IMR-90 (cell line): ENCODE data around the gene ZNF384. TPM values are rescaled to one million over a fixed set of nuclear protein-coding genes. Genes with fewer than 3 reads are reported as not detected.

Experiments used
- ATAC-seq: fragments of 200-7000 bp; cut with Tn5 transposase; 2 replicates; pipeline ENCODE4 v1.9.1; 2020; ENCODE audit warnings: low read depth, mild to moderate bottlenecking, moderate library complexity
- BruUV-seq: library from RNA; stranded (reverse); fragments of 400-500 nt; replicated peaks from 2 replicates; lab custom pipeline; 2021; lab: Mats Ljungman, UMichigan
- CTCF ChIA-PET: fragments of 300-600 bp; formaldehyde crosslinking; extraction: SDS; loops from one replicate; lab custom pipeline; 2021; ENCODE audit warnings: antibody characterized with exemption; lab: Yijun Ruan, JAX
- POLR2A ChIA-PET: fragments of 300-600 bp; sonication (Branson Sonifier 250); formaldehyde crosslinking; loops from one replicate; lab custom pipeline; 2022; ENCODE audit warnings: antibody characterized with exemption; ENCODE audit not compliant: unreplicated experiment; lab: Charles Lee
- DNase-seq: peaks from one replicate; pipeline ENCODE4 v3.0.0; 2013
- H2AFZ ChIP-seq: replicated peaks from 2 replicates; pipeline ENCODE3; 2013; ENCODE audit warnings: low read length, mild to moderate bottlenecking; ENCODE audit not compliant: poor library complexity
- H2AK5ac ChIP-seq: 2 replicates; pipeline ENCODE4 v1.6.1; 2013; ENCODE audit warnings: low read depth, low read length, inconsistent platforms
- H2AK9ac ChIP-seq: replicated peaks from 2 replicates; pipeline ENCODE3; 2013; ENCODE audit warnings: mild to moderate bottlenecking, low read depth, low read length, moderate library complexity; ENCODE audit not compliant: poor library complexity
- H2BK120ac ChIP-seq: 2 replicates; pipeline ENCODE4 v1.6.1; 2013; ENCODE audit warnings: low read depth, low read length, inconsistent platforms
- H2BK15ac ChIP-seq: 3 replicates; pipeline ENCODE4 v1.6.1; 2013; ENCODE audit warnings: low read depth, low read length, inconsistent platforms
- H2BK20ac ChIP-seq: 2 replicates; pipeline ENCODE4 v1.6.1; 2013; ENCODE audit warnings: low read depth, mild to moderate bottlenecking, inconsistent platforms, low read length, moderate library complexity
- H2BK5ac ChIP-seq: 2 replicates; pipeline ENCODE4 v1.6.1; 2013; ENCODE audit warnings: mild to moderate bottlenecking, low read depth, low read length, inconsistent platforms; ENCODE audit not compliant: poor library complexity, severe bottlenecking
- H3K14ac ChIP-seq: replicated peaks from 2 replicates; pipeline ENCODE4 v1.6.1; 2013; ENCODE audit warnings: low read depth, low read length, inconsistent platforms
- H3K18ac ChIP-seq: 2 replicates; pipeline ENCODE4 v1.6.1; 2013; ENCODE audit warnings: low read depth, low read length, control low read depth
- H3K23ac ChIP-seq: 2 replicates; pipeline ENCODE4 v1.6.1; 2013; ENCODE audit warnings: low read depth, low read length, inconsistent platforms
- H3K27ac ChIP-seq: 2 replicates; pipeline ENCODE4 v1.5.1; 2013; ENCODE audit warnings: mild to moderate bottlenecking, control low read depth, low read length; ENCODE audit not compliant: insufficient read depth
- H3K27me3 ChIP-seq: 2 replicates; pipeline ENCODE4 v1.6.1; 2013; ENCODE audit warnings: low read length; ENCODE audit not compliant: control insufficient read depth, insufficient read depth
- H3K36me3 ChIP-seq: 2 replicates; pipeline ENCODE4 v1.6.1; 2013; ENCODE audit warnings: low read length, mixed read lengths; ENCODE audit not compliant: control insufficient read depth, insufficient read depth
- H3K4ac ChIP-seq: 2 replicates; pipeline ENCODE4 v1.6.1; 2013; ENCODE audit warnings: low read depth, low read length, inconsistent platforms
- H3K4me1 ChIP-seq: 2 replicates; pipeline ENCODE4 v1.6.1; 2013; ENCODE audit warnings: low read length, mixed read lengths; ENCODE audit not compliant: control insufficient read depth, insufficient read depth
- H3K4me2 ChIP-seq: 2 replicates; pipeline ENCODE4 v1.6.1; 2013; ENCODE audit warnings: low read depth, mild to moderate bottlenecking, control low read depth, low read length, moderate library complexity
- H3K4me3 ChIP-seq: 2 replicates; pipeline ENCODE4 v1.5.1; 2013; ENCODE audit warnings: low read depth, mild to moderate bottlenecking, control low read depth, low read length, moderate library complexity; ENCODE audit not compliant: insufficient read depth
- H3K56ac ChIP-seq: 2 replicates; pipeline ENCODE4 v1.6.1; 2013; ENCODE audit warnings: low read length, inconsistent platforms; ENCODE audit not compliant: insufficient read depth; ENCODE audit errors: extremely low read depth
- H3K79me1 ChIP-seq, 2 experiments: 2 replicates each; pipeline ENCODE4 v1.6.1; 2013; ENCODE audit warnings: low read length in 2 of 2, inconsistent platforms in 1 of 2, low read depth in 1 of 2
- H3K9ac ChIP-seq: 2 replicates; pipeline ENCODE4 v1.6.1; 2013; ENCODE audit warnings: low read depth, low read length, control low read depth
- H3K9me1 ChIP-seq: 2 replicates; pipeline ENCODE4 v1.6.1; 2013; ENCODE audit warnings: low read length, inconsistent platforms; ENCODE audit not compliant: insufficient read depth
- H3K9me3 ChIP-seq: 2 replicates; pipeline ENCODE4 v1.6.1; 2013; ENCODE audit warnings: low read length; ENCODE audit not compliant: control insufficient read depth, insufficient read depth
- H4K20me1 ChIP-seq: 2 replicates; pipeline ENCODE4 v1.6.1; 2013; ENCODE audit warnings: low read length, inconsistent platforms; ENCODE audit not compliant: insufficient read depth
- H4K5ac ChIP-seq: 2 replicates; pipeline ENCODE4 v1.6.1; 2013; ENCODE audit warnings: mild to moderate bottlenecking, low read depth, low read length, control low read depth
- H4K8ac ChIP-seq, 2 experiments: 2 replicates each; pipeline ENCODE4 v1.6.1; 2013; ENCODE audit warnings: low read depth in 2 of 2, low read length in 2 of 2, control low read depth in 1 of 2, inconsistent platforms in 1 of 2
- H4K91ac ChIP-seq: 2 replicates; pipeline ENCODE4 v1.6.1; 2013; ENCODE audit warnings: low read depth, low read length, inconsistent platforms; ENCODE audit not compliant: insufficient read depth
- MAFK ChIP-seq: IDR thresholded peaks from 2 replicates; pipeline ENCODE4 v1.6.1; 2012; ENCODE audit warnings: low read depth, low read length, improper control_type of control experiment
- NFE2L2 ChIP-seq: fragments of 150-350 bp; IDR thresholded peaks from 2 replicates; pipeline ENCODE4 v1.6.1; 2016; ENCODE audit warnings: low read depth, mild to moderate bottlenecking, low read length
- RFX5 ChIP-seq: IDR thresholded peaks from 2 replicates; pipeline ENCODE4 v1.8.0; 2012; ENCODE audit warnings: low read depth, mild to moderate bottlenecking, low read length, moderate library complexity
- WGBS, 2 experiments: methylation state at CpG; one replicate each; pipeline versions ENCODE4 v1.1.5 to v1.1.7; 2013; ENCODE audit warnings: missing lambda C conversion rate in 2 of 2; ENCODE audit not compliant: insufficient read length in 1 of 2; ENCODE audit errors: extremely low coverage in 2 of 2; 5-methylcytosine and 5-hydroxymethylcytosine counted together
- dilution Hi-C: fragments of 300-500 bp; cut with HindIII; formaldehyde crosslinking; loops from one replicate; pipeline ENCODE4 v1.14.3; 2018; ENCODE audit warnings: low sequenced_read_pairs; ENCODE audit not compliant: unreplicated experiment
- in situ Hi-C: fragments of 300-500 bp; cut with MboI; formaldehyde crosslinking; loops from 3 replicates; pipeline ENCODE4 v1.14.3; 2019; ENCODE audit warnings: low sequenced_read_pairs, inconsistent platforms, mixed read lengths
- intact Hi-C: fragments of 100-400 bp; cut with micrococcal nuclease; formaldehyde crosslinking; loops from 2 replicates; pipeline ENCODE4 v1.10.0; 2022
- polyA plus RNA-seq, 3 experiments: library from polyadenylated mRNA; depleted of rRNA; stranded (reverse); fragments of >200 nt; gene quantifications; 2 replicates each; pipeline ENCODE4 v1.2.3, GENCODE V29; 2012; ENCODE audit warnings: low replicate concordance in 1 of 3
- total RNA-seq: library from RNA; depleted of rRNA; stranded (reverse); fragments of >200 nt; gene quantifications from 2 replicates; pipeline ENCODE4 v1.2.3, GENCODE V29; 2012
- TF ChIP-seq, protein P1 (sequence below): fragments of 150-350 bp; IDR thresholded peaks from 2 replicates; pipeline ENCODE4 v1.6.1; 2016; ENCODE audit warnings: low read depth, mild to moderate bottlenecking, low read length, moderate library complexity, borderline replicate concordance

Gene ZNF384
- total and polyA plus RNA-seq, 2 of the 4 experiments (the other 2 are of a cell fraction) = 16.3 to 55.6 TPM

DNA sequence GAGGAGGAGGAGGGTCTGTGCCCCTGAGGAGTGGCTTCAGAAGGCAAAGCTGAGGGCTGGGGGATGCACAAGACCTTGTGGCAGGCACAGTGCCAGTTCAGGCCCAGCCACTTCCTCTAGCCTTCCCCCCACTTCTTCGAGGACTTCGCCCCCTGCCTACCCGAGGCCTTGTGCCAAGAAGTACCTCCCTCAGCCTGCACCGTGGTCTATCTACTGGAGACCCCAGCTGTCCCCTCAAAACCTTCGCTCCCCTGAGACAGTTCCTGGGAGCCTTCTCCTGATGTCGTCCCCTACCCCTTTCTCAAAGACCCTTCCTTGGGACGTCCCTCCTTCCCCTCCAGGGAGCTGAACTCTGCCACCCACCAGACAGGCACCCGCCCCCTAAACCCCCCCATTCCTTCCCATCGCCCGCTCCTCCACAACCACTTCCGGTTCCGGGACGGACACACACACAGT lies 604 bp downstream of the ZNF384 start:
- H2AK9ac ChIP-seq = peak overlapping the region; percentile 96
- no peaks in the 10 kb centered on the region for H3K9me3 ChIP-seq
- no peaks in the 10 kb centered on the region for H3K9me1 ChIP-seq
- in situ Hi-C loops = loop anchor here (10.0 kb wide), 1 partner anchor 114 kb away; no protein-coding TSS in a partner anchor
- peak overlapping the region; percentile 89 for H3K9ac ChIP-seq
- DNase-seq = peak; percentile 13
- H3K14ac ChIP-seq = peak overlapping the region; percentile 84
- peak overlapping the region; percentile 42 for H2BK120ac ChIP-seq
- BruUV-seq = no TSS peak
- peak overlapping the region; percentile 82 for H3K56ac ChIP-seq
- peak overlapping the region; percentile 83 for H3K4me3 ChIP-seq
- peak overlapping the region; percentile 95 for H3K4ac ChIP-seq
- H2BK5ac ChIP-seq = peak overlapping the region; percentile 93
- peak overlapping the region; percentile 96 for H4K91ac ChIP-seq
- intact Hi-C loops = loop anchor here (1.0 to 10.0 kb wide), 6 partner anchors 15 to 139 kb away; partner anchors contain the start of genes IFFO1, ING4, MLF2 and P3H3
- no peak for TF ChIP-seq NFE2L2
- no peak for TF ChIP-seq RFX5
- TF ChIP-seq MAFK = no peak
- TF ChIP-seq, protein P1, sequence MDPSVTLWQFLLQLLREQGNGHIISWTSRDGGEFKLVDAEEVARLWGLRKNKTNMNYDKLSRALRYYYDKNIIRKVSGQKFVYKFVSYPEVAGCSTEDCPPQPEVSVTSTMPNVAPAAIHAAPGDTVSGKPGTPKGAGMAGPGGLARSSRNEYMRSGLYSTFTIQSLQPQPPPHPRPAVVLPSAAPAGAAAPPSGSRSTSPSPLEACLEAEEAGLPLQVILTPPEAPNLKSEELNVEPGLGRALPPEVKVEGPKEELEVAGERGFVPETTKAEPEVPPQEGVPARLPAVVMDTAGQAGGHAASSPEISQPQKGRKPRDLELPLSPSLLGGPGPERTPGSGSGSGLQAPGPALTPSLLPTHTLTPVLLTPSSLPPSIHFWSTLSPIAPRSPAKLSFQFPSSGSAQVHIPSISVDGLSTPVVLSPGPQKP = 0 out of 2 replicates have a peak, but pooled peaks have one; percentile 24
- peaks cover 2% of the 10 kb centered on the region; the same call in 1 of the 2 replicates for H3K36me3 ChIP-seq
- H2BK15ac ChIP-seq = peak overlapping the region; percentile 89; the same call in 2 of the 3 replicates
- peaks cover 15% of the 10 kb centered on the region; the same call in 1 of the 2 replicates for H4K20me1 ChIP-seq
- dilution Hi-C loops = no loop called here
- peak overlapping the region; percentile 98 for H3K4me2 ChIP-seq
- peak overlapping the region; percentile 16; the same call in 1 of the 2 replicates for H2BK20ac ChIP-seq
- H3K23ac ChIP-seq = peak overlapping the region; percentile 89
- 0% methylated on average over 1 of the region's 13 CpGs; no CpG with 5 or more reads in 1 of the 2 experiments for WGBS, 2 experiments
- CTCF ChIA-PET = interaction anchor here (1.3 kb wide), 1 partner anchor 64 kb away, joined by 3 read pairs; the partner anchor contains the start of gene MLF2
- peak overlapping the region; percentile 92 for H4K5ac ChIP-seq
- H3K27ac ChIP-seq = peak overlapping the region; percentile 89
- H3K79me1 ChIP-seq = peaks cover 15 to 49% of the 10 kb centered on the region in 2 experiments
- peak overlapping the region; percentile 95 for H2AFZ ChIP-seq
- no peaks in the 10 kb centered on the region for H3K27me3 ChIP-seq
- POLR2A ChIA-PET = interaction anchor here (0.6 kb wide), 3 partner anchors 73 to 435 kb away, joined by 3 to 13 read pairs (median 3); no protein-coding TSS in a partner anchor
- H3K18ac ChIP-seq = peak overlapping the region; percentile 68
- no peak for ATAC-seq
- peak overlapping the region; percentile 100 for H2AK5ac ChIP-seq
- H4K8ac ChIP-seq = peak overlapping the region; percentile 96 to 99
- H3K4me1 ChIP-seq = peaks cover 5% of the 10 kb centered on the region
